GM21447 (cell line): Measurements from ENCODE around the gene TEAD4.

Experiments
- ATAC-seq: cut with Tn5 transposase; IDR thresholded peaks from one replicate; pipeline ENCODE4 v1.9.1; 2021; ENCODE audit not compliant: unreplicated experiment

The TEAD4 gene

GRCh38 chr12:2999265-2999841 is 40.2 kb downstream of the TEAD4 start:
- no peak for ATAC-seq

GRCh38 chr12:3000548-3001275 is 41.5 kb downstream of the TEAD4 start:
- ATAC-seq: no peak

GRCh38 chr12:3002646-3003045 is 43.4 kb downstream of the TEAD4 start:
- ATAC-seq: no peak

GRCh38 chr12:3003357-3003992 is 44.3 kb downstream of the TEAD4 start:
- no peak for ATAC-seq

- no peak for ATAC-seq
Measured at GRCh38 chr12:3004655-3005565, 45.7 kb downstream of the TEAD4 start.

- ATAC-seq: no peak
Measured at GRCh38 chr12:3005736-3006135, 46.5 kb downstream of the TEAD4 start.

- ATAC-seq: no peak
Measured at GRCh38 chr12:3009780-3010179, 50.6 kb downstream of the TEAD4 start.

- no peak for ATAC-seq
Measured at GRCh38 chr12:3010214-3010930, 51.2 kb downstream of the TEAD4 start.

- ATAC-seq: no peak
Measured at GRCh38 chr12:3012786-3013185, 53.6 kb downstream of the TEAD4 start.

GRCh38 chr12:3014641-3015040 is 55.4 kb downstream of the TEAD4 start:
- no peak for ATAC-seq

- no peak for ATAC-seq
Measured at GRCh38 chr12:3015356-3015755, 56.2 kb downstream of the TEAD4 start.

GRCh38 chr12:3016191-3016590 is 57.0 kb downstream of the TEAD4 start:
- no peak for ATAC-seq

- ATAC-seq: no peak
Measured at GRCh38 chr12:3017281-3017680, 58.1 kb downstream of the TEAD4 start.

- ATAC-seq: no peak
Measured at GRCh38 chr12:3018284-3019004, 59.2 kb downstream of the TEAD4 start.

- ATAC-seq: no peak
Measured at GRCh38 chr12:3019005-3019680, 59.9 kb downstream of the TEAD4 start.

- ATAC-seq: no peak
Measured at GRCh38 chr12:3020399-3020798, 61.2 kb downstream of the TEAD4 start.

- ATAC-seq: no peak
Measured at GRCh38 chr12:3020850-3021435, 61.7 kb downstream of the TEAD4 start.

- ATAC-seq: no peak
Measured at GRCh38 chr12:3022411-3022810, 63.2 kb downstream of the TEAD4 start.

- ATAC-seq: no peak
Measured at GRCh38 chr12:3022961-3023360, 63.8 kb downstream of the TEAD4 start.
